Fibroblast of skin of right quadriceps (primary cell): ENCODE measurements around the gene RBM43.

Experiments used
- DNase-seq: peaks from one replicate; pipeline ENCODE4 v3.0.0-alpha.2; 2013

The RBM43 gene

GRCh38 chr2:151206446-151206968, 55.2 kb downstream of the RBM43 start:
- no peak for DNase-seq

- DNase-seq = no peak
These were observed 56.1 kb downstream of the RBM43 start for GRCh38 chr2:151205571-151205970.

- no peak for DNase-seq
These were observed 56.9 kb downstream of the RBM43 start for GRCh38 chr2:151204756-151205155.

GRCh38 chr2:151200844-151201243, 60.8 kb downstream of the RBM43 start:
- peak; percentile 19 for DNase-seq

- DNase-seq = no peak
These were observed 61.4 kb downstream of the RBM43 start for GRCh38 chr2:151200277-151200676.

- no peak for DNase-seq
These were observed 63.0 kb downstream of the RBM43 start for GRCh38 chr2:151198645-151199044.
